ENCODE measurements around the gene KDR. TPM values are rescaled to one million over a fixed set of nuclear protein-coding genes. Genes with fewer than 3 reads are reported as not detected.

KDR gene
- total RNA-seq, 1 experiment from 2014 or later = 0.09 TPM

DNA sequence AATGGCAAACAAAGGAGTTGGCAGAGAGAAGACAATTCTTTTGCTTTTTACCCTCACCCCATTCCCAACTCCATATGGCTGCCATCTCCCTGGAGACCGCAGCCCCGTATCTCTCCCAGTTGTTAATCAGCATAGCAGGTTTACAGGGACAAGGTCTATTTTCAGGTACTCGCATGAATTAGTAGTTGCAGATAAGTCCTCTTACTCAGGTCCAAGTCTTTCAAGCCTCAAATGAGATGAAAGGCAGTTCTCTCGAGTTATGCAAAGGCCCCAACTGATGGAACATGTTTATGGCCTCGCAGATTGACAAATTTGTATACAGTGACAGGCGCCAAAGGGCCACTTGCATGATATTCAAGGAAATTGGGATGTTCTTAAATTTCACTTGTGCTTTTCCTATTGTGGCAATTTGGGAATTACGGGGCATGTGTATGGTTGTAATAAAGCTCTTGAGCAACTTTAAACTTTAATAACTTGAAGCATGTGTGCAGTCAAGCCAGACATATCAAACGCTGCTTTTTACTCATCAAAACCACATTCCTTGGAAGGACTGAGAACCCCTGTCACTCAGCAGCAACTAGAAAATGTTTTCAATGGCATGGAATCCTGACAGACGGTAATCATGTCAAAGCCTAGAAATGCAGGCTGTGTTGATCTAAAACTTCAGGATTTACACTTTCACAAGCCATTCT lies 45.1 kb downstream of the KDR start:
- H3K9me3 ChIP-seq (ENCODE audit: insufficient read depth, low read depth) = no peaks in the 10 kb centered on the region
- POLR2A ChIA-PET (ENCODE audit: unreplicated experiment) = no interaction called here
- TF ChIP-seq, protein P1, sequence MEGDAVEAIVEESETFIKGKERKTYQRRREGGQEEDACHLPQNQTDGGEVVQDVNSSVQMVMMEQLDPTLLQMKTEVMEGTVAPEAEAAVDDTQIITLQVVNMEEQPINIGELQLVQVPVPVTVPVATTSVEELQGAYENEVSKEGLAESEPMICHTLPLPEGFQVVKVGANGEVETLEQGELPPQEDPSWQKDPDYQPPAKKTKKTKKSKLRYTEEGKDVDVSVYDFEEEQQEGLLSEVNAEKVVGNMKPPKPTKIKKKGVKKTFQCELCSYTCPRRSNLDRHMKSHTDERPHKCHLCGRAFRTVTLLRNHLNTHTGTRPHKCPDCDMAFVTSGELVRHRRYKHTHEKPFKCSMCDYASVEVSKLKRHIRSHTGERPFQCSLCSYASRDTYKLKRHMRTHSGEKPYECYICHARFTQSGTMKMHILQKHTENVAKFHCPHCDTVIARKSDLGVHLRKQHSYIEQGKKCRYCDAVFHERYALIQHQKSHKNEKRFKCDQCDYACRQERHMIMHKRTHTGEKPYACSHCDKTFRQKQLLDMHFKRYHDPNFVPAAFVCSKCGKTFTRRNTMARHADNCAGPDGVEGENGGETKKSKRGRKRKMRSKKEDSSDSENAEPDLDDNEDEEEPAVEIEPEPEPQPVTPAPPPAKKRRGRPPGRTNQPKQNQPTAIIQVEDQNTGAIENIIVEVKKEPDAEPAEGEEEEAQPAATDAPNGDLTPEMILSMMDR (conservative IDR thresholded peaks at IDR 0.05) = no peak
- TF ChIP-seq EZH2 (IDR thresholded peaks at IDR 0.05; ENCODE audit: low read depth) = no peak
- no peak overlapping the region for H3K4me3 ChIP-seq
- no peak overlapping the region for H3K27ac ChIP-seq
- no TSS peak for BruUV-seq (replicated peaks)
- no peaks in the 10 kb centered on the region for H3K4me1 ChIP-seq (replicated peaks; ENCODE audit: insufficient read depth)
- intact Hi-C loops (cut with micrococcal nuclease; ENCODE audit: unreplicated experiment) = no loop called here
- H4K20me1 ChIP-seq (ENCODE audit: insufficient read depth) = no peaks in the 10 kb centered on the region
- H3K4me2 ChIP-seq = no peak overlapping the region
- no peaks in the 10 kb centered on the region for H3K36me3 ChIP-seq (ENCODE audit: low read depth)
- H3F3A ChIP-seq (ENCODE audit: insufficient read depth, low read depth) = no peaks in the 10 kb centered on the region
- CTCF ChIA-PET = no interaction called here
- no peaks in the 10 kb centered on the region for H3K27me3 ChIP-seq (ENCODE audit: insufficient read depth, low read depth)
- no peak for DNase-seq
- no peaks in the 10 kb centered on the region for H3K79me2 ChIP-seq (ENCODE audit: low read depth)
- no peak overlapping the region for H2AFZ ChIP-seq
- no peaks in the 10 kb centered on the region for H3K9me2 ChIP-seq (ENCODE audit: insufficient read depth)

DNA sequence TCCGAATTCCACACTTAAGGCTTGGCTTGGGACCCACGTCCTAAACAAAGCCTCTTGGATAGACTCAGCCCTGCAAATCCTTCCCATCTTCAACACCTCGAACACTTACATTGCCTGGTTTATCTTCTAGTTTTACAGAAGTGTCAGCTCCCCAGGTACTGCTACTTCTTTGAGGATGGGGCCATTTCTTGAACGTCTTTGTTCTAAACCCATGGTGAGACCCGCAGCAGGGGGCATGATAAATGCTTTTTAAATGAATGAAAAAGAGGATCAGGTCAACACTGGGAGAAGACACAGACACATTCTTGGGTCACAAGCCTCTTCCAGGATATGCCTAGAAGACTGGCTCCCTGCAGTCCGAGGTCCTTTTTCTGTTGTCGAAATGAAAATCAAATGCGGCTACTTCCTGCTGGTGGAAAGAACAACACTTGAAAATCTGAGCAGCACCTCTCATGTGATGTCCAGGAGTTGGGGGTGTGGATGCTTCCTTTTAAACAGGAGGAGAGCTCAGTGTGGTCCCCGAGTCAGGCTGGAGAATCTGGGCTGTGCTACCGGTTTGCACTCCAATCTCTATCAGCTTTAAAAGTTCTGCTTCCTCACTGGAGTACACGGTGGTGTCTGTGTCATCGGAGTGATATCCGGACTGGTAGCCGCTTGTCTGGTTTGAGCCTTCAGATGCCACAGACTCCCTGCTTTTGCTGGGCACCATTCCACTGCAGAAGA lies 45.8 kb downstream of the KDR start:
- POLR2A ChIA-PET (ENCODE audit: unreplicated experiment) = no interaction called here
- Histone ChIP-seq H4K20me1 (ENCODE audit: insufficient read depth) (no peaks in the 10 kb centered on the region), H3K27me3 (ENCODE audit: insufficient read depth, low read depth) (no peaks in the 10 kb centered on the region), H3K9me3 (ENCODE audit: insufficient read depth, low read depth) (no peaks in the 10 kb centered on the region), H3K4me2 (no peak overlapping the region), H2AFZ (no peak overlapping the region), H3K36me3 (ENCODE audit: low read depth) (no peaks in the 10 kb centered on the region), H3K27ac (no peak overlapping the region), H3K79me2 (ENCODE audit: low read depth) (no peaks in the 10 kb centered on the region), H3K9me2 (ENCODE audit: insufficient read depth) (no peaks in the 10 kb centered on the region), H3F3A (ENCODE audit: insufficient read depth, low read depth) (no peaks in the 10 kb centered on the region), H3K4me1 (replicated peaks; ENCODE audit: insufficient read depth) (no peaks in the 10 kb centered on the region), H3K4me3 (no peak overlapping the region)
- CTCF ChIA-PET = no interaction called here
- no peak for DNase-seq
- intact Hi-C loops (cut with micrococcal nuclease; ENCODE audit: unreplicated experiment) = no loop called here
- BruUV-seq (replicated peaks) = no TSS peak
- TF ChIP-seq EZH2 (IDR thresholded peaks at IDR 0.05; ENCODE audit: low read depth) = no peak
- TF ChIP-seq, protein P1 (conservative IDR thresholded peaks at IDR 0.05) = no peak

DNA sequence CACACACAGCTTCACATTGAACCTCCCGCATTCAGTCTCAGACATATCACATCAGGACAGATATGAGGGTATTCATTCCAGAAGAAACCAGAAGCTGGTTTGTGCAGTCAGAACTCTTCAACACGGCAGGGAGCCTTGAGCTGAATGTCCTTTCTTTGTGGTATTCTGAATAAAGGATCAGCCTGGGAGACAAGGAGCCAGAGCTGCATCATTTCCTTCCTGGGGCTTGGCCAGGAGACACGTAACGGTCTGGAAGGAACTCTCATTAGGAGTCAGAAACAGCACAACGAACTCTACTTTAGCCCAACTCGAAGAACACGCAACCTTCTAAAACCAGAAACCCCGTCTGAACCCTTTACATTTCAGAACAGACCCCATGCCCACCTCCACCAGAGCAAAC lies 46.4 kb downstream of the KDR start:
- no peak for TF ChIP-seq EZH2 (IDR thresholded peaks at IDR 0.05; ENCODE audit: low read depth)
- TF ChIP-seq, protein P1 (conservative IDR thresholded peaks at IDR 0.05) = no peak
- Histone ChIP-seq H3K36me3 (ENCODE audit: low read depth) (no peaks in the 10 kb centered on the region), H3K4me2 (no peak overlapping the region), H4K20me1 (ENCODE audit: insufficient read depth) (no peaks in the 10 kb centered on the region), H3K9me3 (ENCODE audit: insufficient read depth, low read depth) (no peaks in the 10 kb centered on the region), H3K4me3 (no peak overlapping the region), H3K9me2 (ENCODE audit: insufficient read depth) (no peaks in the 10 kb centered on the region), H3K27me3 (ENCODE audit: insufficient read depth, low read depth) (no peaks in the 10 kb centered on the region), H3F3A (ENCODE audit: insufficient read depth, low read depth) (no peaks in the 10 kb centered on the region), H3K4me1 (replicated peaks; ENCODE audit: insufficient read depth) (no peaks in the 10 kb centered on the region), H2AFZ (no peak overlapping the region), H3K79me2 (ENCODE audit: low read depth) (no peaks in the 10 kb centered on the region), H3K27ac (no peak overlapping the region)
- ChIA-PET CTCF (no interaction called here), POLR2A (ENCODE audit: unreplicated experiment) (no interaction called here)
- no peak for DNase-seq
- intact Hi-C loops (cut with micrococcal nuclease; ENCODE audit: unreplicated experiment) = no loop called here
- BruUV-seq (replicated peaks) = no TSS peak
